ENCODE data around the gene ISM1.

ISM1 gene

GRCh38 chr20:13278812-13279570 is 57.9 kb downstream of the ISM1 start:
- intact Hi-C loops (cut with DNase I; ENCODE audit: low total_unique reads), result no loop called here
- H3K27ac ChIP-seq, result no peak overlapping the region
- no peak for TF ChIP-seq CTCF (IDR thresholded peaks at IDR 0.05)

GRCh38 chr20:13280609-13281324 is 59.7 kb downstream of the ISM1 start:
- H3K36me3 ChIP-seq, result peaks cover 0 to 11% (median 6%) of the 10 kb centered on the region in 3 donors
- no peak for DNase-seq
- no peak for TF ChIP-seq CTCF (IDR thresholded peaks at IDR 0.05)
- H3K9me3 ChIP-seq, result no peaks in the 10 kb centered on the region
- no peak overlapping the region for H3K4me3 ChIP-seq
- no peak overlapping the region for H3K27ac ChIP-seq
- no peaks in the 10 kb centered on the region for H3K27me3 ChIP-seq
- intact Hi-C loops (cut with DNase I; ENCODE audit: low total_unique reads), result no loop called here
- H3K4me1 ChIP-seq, result peaks cover 0 to 14% (median 8%) of the 10 kb centered on the region in 4 donors

More at GRCh38 chr20:13278812-13279570, 57.9 kb downstream of the ISM1 start:
- H3K4me1 ChIP-seq, result peaks cover 0 to 30% (median 18%) of the 10 kb centered on the region in 4 donors
- DNase-seq, result no peak
- no peaks in the 10 kb centered on the region for H3K9me3 ChIP-seq
- peaks cover 0 to 11% (median 6%) of the 10 kb centered on the region in 3 donors for H3K36me3 ChIP-seq
- H3K4me3 ChIP-seq, result no peak overlapping the region
- H3K27me3 ChIP-seq, result no peaks in the 10 kb centered on the region

- H3K36me3 ChIP-seq, result peaks cover 0 to 26% (median 11%) of the 10 kb centered on the region in 3 donors
- no peaks in the 10 kb centered on the region for H3K9me3 ChIP-seq
- H3K27ac ChIP-seq, result no peak overlapping the region
- H3K4me1 ChIP-seq, result no peaks in the 10 kb centered on the region
- H3K4me3 ChIP-seq, result no peak overlapping the region
- TF ChIP-seq CTCF (IDR thresholded peaks at IDR 0.05), result no peak
- no peak for DNase-seq
- intact Hi-C loops (cut with DNase I; ENCODE audit: low total_unique reads), result no loop called here
- no peaks in the 10 kb centered on the region for H3K27me3 ChIP-seq
These were observed 63.1 kb downstream of the ISM1 start for GRCh38 chr20:13283869-13284829.

- H3K9me3 ChIP-seq, result no peaks in the 10 kb centered on the region
- no peaks in the 10 kb centered on the region for H3K27me3 ChIP-seq
- H3K4me1 ChIP-seq, result no peaks in the 10 kb centered on the region
- H3K36me3 ChIP-seq, result peaks cover 0 to 29% (median 8%) of the 10 kb centered on the region in 3 donors
- H3K27ac ChIP-seq, result no peak overlapping the region
- no peak for DNase-seq
- intact Hi-C loops (cut with DNase I; ENCODE audit: low total_unique reads), result no loop called here
- no peak for TF ChIP-seq CTCF (IDR thresholded peaks at IDR 0.05)
- no peak overlapping the region for H3K4me3 ChIP-seq
These were observed 63.8 kb downstream of the ISM1 start for GRCh38 chr20:13284830-13285229.

GRCh38 chr20:13285408-13285807 is 64.3 kb downstream of the ISM1 start:
- intact Hi-C loops (cut with DNase I; ENCODE audit: low total_unique reads), result no loop called here
- no peak overlapping the region for H3K27ac ChIP-seq
- TF ChIP-seq CTCF (IDR thresholded peaks at IDR 0.05), result no peak
- peaks cover 0 to 25% (median 5%) of the 10 kb centered on the region in 3 donors for H3K36me3 ChIP-seq
- no peaks in the 10 kb centered on the region for H3K27me3 ChIP-seq
- no peak for DNase-seq
- H3K4me1 ChIP-seq, result no peaks in the 10 kb centered on the region
- no peak overlapping the region for H3K4me3 ChIP-seq
- H3K9me3 ChIP-seq, result no peaks in the 10 kb centered on the region

Measured in tibial artery (tissue), 4 donors.